Upper lobe of right lung (tissue), 1 donor: ENCODE data around the gene TNFSF4. TPM values are rescaled to one million over a fixed set of nuclear protein-coding genes. Genes with fewer than 3 reads are reported as not detected.

Experiments used
- ATAC-seq: fragments of 200-7000 bp; cut with Tn5 transposase; one replicate; pipeline ENCODE4 v1.9.1; 2020; ENCODE audit warnings: mild to moderate bottlenecking, moderate library complexity
- DNase-seq: peaks from one replicate; pipeline ENCODE4 v3.0.0-alpha.2; 2020
- H3K27ac ChIP-seq: fragments of 200-600 bp; one replicate; pipeline ENCODE4 v1.8.0; 2022
- H3K27me3 ChIP-seq: fragments of 200-600 bp; one replicate; pipeline ENCODE4 v1.8.0; 2022; ENCODE audit warnings: mild to moderate bottlenecking
- H3K36me3 ChIP-seq: fragments of 200-600 bp; one replicate; pipeline ENCODE4 v1.8.0; 2022
- H3K4me1 ChIP-seq: fragments of 200-600 bp; one replicate; pipeline ENCODE4 v1.8.0; 2022
- H3K4me3 ChIP-seq: fragments of 200-600 bp; one replicate; pipeline ENCODE4 v1.8.0; 2022; ENCODE audit warnings: mild to moderate bottlenecking
- H3K9me3 ChIP-seq: fragments of 200-600 bp; one replicate; pipeline ENCODE4 v1.8.0; 2022
- CTCF ChIP-seq: fragments of 200-600 bp; IDR thresholded peaks from one replicate; pipeline ENCODE4 v1.8.0; 2022; ENCODE audit warnings: antibody characterized with exemption
- intact Hi-C: fragments of 100-400 bp; cut with DNase I; formaldehyde crosslinking; loops from one replicate; pipeline ENCODE4 v1.11.0; 2022
- total RNA-seq: library from RNA; stranded (reverse); fragmentation: NEBNext Ultra II Directional; extraction: Animal tissue kit (Norgen Biotek cat#: 25700); gene quantifications from one replicate; pipeline ENCODE4 v1.2.1, GENCODE V29; 2021
- donor health status: DM: no; HTN: yes; CAD: no; lungs with severe emphysema.

TNFSF4 gene
- total RNA-seq, 1 donor from 2014 or later, result 0.72 TPM

GRCh38 chr1:173245892-173246291 is 38.8 kb upstream of the TNFSF4 start:
- DNase-seq, result no peak
- Histone ChIP-seq H3K4me3 (no peak overlapping the region), H3K27me3 (no peaks in the 10 kb centered on the region), H3K36me3 (no peaks in the 10 kb centered on the region), H3K4me1 (no peaks in the 10 kb centered on the region), H3K27ac (no peak overlapping the region), H3K9me3 (no peaks in the 10 kb centered on the region)
- TF ChIP-seq CTCF, result no peak
- intact Hi-C loops, result no loop called here
- ATAC-seq, result no peak

- Histone ChIP-seq H3K36me3 (no peaks in the 10 kb centered on the region), H3K4me3 (no peak overlapping the region), H3K27ac (no peak overlapping the region), H3K4me1 (no peaks in the 10 kb centered on the region), H3K27me3 (no peaks in the 10 kb centered on the region), H3K9me3 (no peaks in the 10 kb centered on the region)
- intact Hi-C loops, result no loop called here
- DNase-seq (no peak), ATAC-seq (no peak)
- no peak for TF ChIP-seq CTCF
Observed at GRCh38 chr1:173243300-173243699, 36.2 kb upstream of the TNFSF4 start.

GRCh38 chr1:173241528-173242347 is 34.6 kb upstream of the TNFSF4 start:
- H3K36me3 ChIP-seq, result no peaks in the 10 kb centered on the region
- no peak overlapping the region for H3K4me3 ChIP-seq
- H3K9me3 ChIP-seq, result no peaks in the 10 kb centered on the region
- H3K27me3 ChIP-seq, result no peaks in the 10 kb centered on the region
- no peak for DNase-seq
- intact Hi-C loops, result no loop called here
- TF ChIP-seq CTCF, result no peak
- peak overlapping the region; percentile 27 for H3K27ac ChIP-seq
- H3K4me1 ChIP-seq, result no peaks in the 10 kb centered on the region
- peak; percentile 81 for ATAC-seq

GRCh38 chr1:173240609-173241008 is 33.5 kb upstream of the TNFSF4 start:
- intact Hi-C loops, result no loop called here
- Histone ChIP-seq H3K4me3 (no peak overlapping the region), H3K27ac (no peak overlapping the region), H3K9me3 (no peaks in the 10 kb centered on the region), H3K27me3 (no peaks in the 10 kb centered on the region), H3K36me3 (no peaks in the 10 kb centered on the region), H3K4me1 (no peaks in the 10 kb centered on the region)
- no peak for TF ChIP-seq CTCF
- no peak for DNase-seq
- ATAC-seq, result no peak

- no peaks in the 10 kb centered on the region for H3K9me3 ChIP-seq
- no peak overlapping the region for H3K27ac ChIP-seq
- intact Hi-C loops, result no loop called here
- no peaks in the 10 kb centered on the region for H3K36me3 ChIP-seq
- H3K27me3 ChIP-seq, result no peaks in the 10 kb centered on the region
- no peak overlapping the region for H3K4me3 ChIP-seq
- DNase-seq, result no peak
- no peak for ATAC-seq
- no peaks in the 10 kb centered on the region for H3K4me1 ChIP-seq
- no peak for TF ChIP-seq CTCF
Observed at GRCh38 chr1:173239058-173239457, 31.9 kb upstream of the TNFSF4 start.
